Esophagus muscularis mucosa (tissue), 4 donors: ENCODE measurements around the gene KLK11.

ENCODE experiments used
- CTCF ChIP-seq, 3 experiments: fragments of 200-600 bp in 2 of 3; fragments of 450-650 bp in 1 of 3; sonication (generic) in 2 of 3; IDR thresholded peaks; one replicate each; pipeline ENCODE4 v1.5.1; 2017 to 2019; ENCODE audit warnings: antibody characterized with exemption in 3 of 3, mild to moderate bottlenecking in 2 of 3, moderate library complexity in 1 of 3
- EP300 ChIP-seq: sonication (generic); formaldehyde crosslinking; IDR thresholded peaks from one replicate; pipeline ENCODE4 v1.6.1; 2017; ENCODE audit warnings: antibody characterized with exemption
- POLR2A ChIP-seq: fragments of 450-650 bp; IDR thresholded peaks from one replicate; pipeline ENCODE4 v1.6.1; 2017; ENCODE audit warnings: antibody characterized with exemption, moderate library complexity, mild to moderate bottlenecking, low read depth
- POLR2AphosphoS5 ChIP-seq, 2 donors: sonication (generic); formaldehyde crosslinking; IDR thresholded peaks; one replicate each; pipeline ENCODE4 v1.6.1; 2017; ENCODE audit warnings: antibody characterized with exemption in 2 of 2

GRCh38 chr19:51044327-51044726 is 17.9 kb upstream of the KLK11 start:
- TF ChIP-seq CTCF (IDR thresholded peaks at IDR 0.05) = no peak
- no peak for TF ChIP-seq EP300
- TF ChIP-seq POLR2A = no peak
- no peak for TF ChIP-seq POLR2AphosphoS5 (IDR thresholded peaks at IDR 0.05)
